NCI-H1436 (cell line): ENCODE results near the gene LRRTM2.
"Not testable (repeated sequence)": the region's sequence is repeated elsewhere in the genome, so short reads cannot be mapped to it uniquely, and the experiment has no call there.

Source experiments
- DNase-seq: peaks from one replicate; lab custom pipeline; 2025; lab: John Stamatoyannopoulos, UW

The LRRTM2 gene

GRCh38 chr5:138837160-138837559, 38.0 kb downstream of the LRRTM2 start:
- DNase-seq, result no peak

GRCh38 chr5:138834853-138835252, 40.3 kb downstream of the LRRTM2 start:
- not testable (repeated sequence) for DNase-seq

- DNase-seq, result no peak
Measured at GRCh38 chr5:138833726-138834480, 41.2 kb downstream of the LRRTM2 start.

- no peak for DNase-seq
Measured at GRCh38 chr5:138833080-138833479, 42.1 kb downstream of the LRRTM2 start.

GRCh38 chr5:138832218-138832617, 42.9 kb downstream of the LRRTM2 start:
- no peak for DNase-seq

GRCh38 chr5:138831703-138832102, 43.4 kb downstream of the LRRTM2 start:
- DNase-seq, result no peak

GRCh38 chr5:138829341-138829740, 45.8 kb downstream of the LRRTM2 start:
- no peak for DNase-seq

- no peak for DNase-seq
Measured at GRCh38 chr5:138828556-138828955, 46.6 kb downstream of the LRRTM2 start.

GRCh38 chr5:138824924-138825863, 49.9 kb downstream of the LRRTM2 start:
- no peak for DNase-seq

GRCh38 chr5:138824516-138824915, 50.6 kb downstream of the LRRTM2 start:
- no peak for DNase-seq

GRCh38 chr5:138820695-138821094, 54.4 kb downstream of the LRRTM2 start:
- no peak for DNase-seq

- no peak for DNase-seq
Measured at GRCh38 chr5:138819081-138819480, 56.1 kb downstream of the LRRTM2 start.
